ENCODE results near the gene APOBEC3C.

DNA sequence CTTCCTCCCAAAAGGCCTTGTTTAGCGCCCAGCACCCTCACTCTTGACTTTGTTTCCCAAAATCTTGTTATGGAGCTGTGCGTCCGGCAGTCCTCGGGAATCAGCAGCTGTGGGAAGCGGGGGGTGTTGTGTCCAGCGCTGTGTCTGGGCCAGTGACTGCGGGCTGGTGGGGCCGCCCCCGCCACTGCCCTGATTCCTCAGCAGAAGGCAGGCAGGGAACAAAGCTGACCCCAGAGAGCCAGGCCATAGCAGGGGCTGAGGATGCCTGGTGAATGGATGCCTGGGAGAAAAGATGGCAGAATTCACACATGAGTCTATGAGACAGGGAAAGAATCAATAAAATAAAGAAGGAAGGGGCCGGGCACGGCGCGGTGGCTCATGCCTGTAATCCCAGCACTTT, 2.5 kb downstream of the APOBEC3C start:
- TF ChIP-seq, protein P1, sequence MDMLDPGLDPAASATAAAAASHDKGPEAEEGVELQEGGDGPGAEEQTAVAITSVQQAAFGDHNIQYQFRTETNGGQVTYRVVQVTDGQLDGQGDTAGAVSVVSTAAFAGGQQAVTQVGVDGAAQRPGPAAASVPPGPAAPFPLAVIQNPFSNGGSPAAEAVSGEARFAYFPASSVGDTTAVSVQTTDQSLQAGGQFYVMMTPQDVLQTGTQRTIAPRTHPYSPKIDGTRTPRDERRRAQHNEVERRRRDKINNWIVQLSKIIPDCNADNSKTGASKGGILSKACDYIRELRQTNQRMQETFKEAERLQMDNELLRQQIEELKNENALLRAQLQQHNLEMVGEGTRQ (IDR thresholded peaks at IDR 0.05; ENCODE audit: low read depth, low read length): no peak
- TF ChIP-seq, protein P2, sequence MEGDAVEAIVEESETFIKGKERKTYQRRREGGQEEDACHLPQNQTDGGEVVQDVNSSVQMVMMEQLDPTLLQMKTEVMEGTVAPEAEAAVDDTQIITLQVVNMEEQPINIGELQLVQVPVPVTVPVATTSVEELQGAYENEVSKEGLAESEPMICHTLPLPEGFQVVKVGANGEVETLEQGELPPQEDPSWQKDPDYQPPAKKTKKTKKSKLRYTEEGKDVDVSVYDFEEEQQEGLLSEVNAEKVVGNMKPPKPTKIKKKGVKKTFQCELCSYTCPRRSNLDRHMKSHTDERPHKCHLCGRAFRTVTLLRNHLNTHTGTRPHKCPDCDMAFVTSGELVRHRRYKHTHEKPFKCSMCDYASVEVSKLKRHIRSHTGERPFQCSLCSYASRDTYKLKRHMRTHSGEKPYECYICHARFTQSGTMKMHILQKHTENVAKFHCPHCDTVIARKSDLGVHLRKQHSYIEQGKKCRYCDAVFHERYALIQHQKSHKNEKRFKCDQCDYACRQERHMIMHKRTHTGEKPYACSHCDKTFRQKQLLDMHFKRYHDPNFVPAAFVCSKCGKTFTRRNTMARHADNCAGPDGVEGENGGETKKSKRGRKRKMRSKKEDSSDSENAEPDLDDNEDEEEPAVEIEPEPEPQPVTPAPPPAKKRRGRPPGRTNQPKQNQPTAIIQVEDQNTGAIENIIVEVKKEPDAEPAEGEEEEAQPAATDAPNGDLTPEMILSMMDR (conservative IDR thresholded peaks at IDR 0.05; ENCODE audit: low read depth, low read length): no peak
- no peak for TF ChIP-seq POLR2A (IDR thresholded peaks at IDR 0.05; ENCODE audit: low read depth, low read length)
- TF ChIP-seq CHD1 (IDR thresholded peaks at IDR 0.05; ENCODE audit: low read depth, low read length): no peak
- no peak for TF ChIP-seq BHLHE40 (IDR thresholded peaks at IDR 0.05; ENCODE audit: low read depth, low read length)
- TF ChIP-seq SMC3 (IDR thresholded peaks at IDR 0.05; ENCODE audit: low read depth, low read length): no peak
- TF ChIP-seq RAD21 (IDR thresholded peaks at IDR 0.05; ENCODE audit: low read length): no peak
- no peak for TF ChIP-seq MXI1 (IDR thresholded peaks at IDR 0.05; ENCODE audit: borderline replicate concordance, low read depth, low read length)
- no peak for TF ChIP-seq CEBPB (IDR thresholded peaks at IDR 0.05; ENCODE audit: low read depth, low read length)
